ENCODE results near the gene APCDD1. TPM values are rescaled to one million over a fixed set of nuclear protein-coding genes. Genes with fewer than 3 reads are reported as not detected.
A peak's percentile ranks its signal among the peaks of the same experiment; 100 is the strongest.

Gene APCDD1
- total and polyA plus RNA-seq, 2 of the 8 experiments (the other 6 are each of a cell fraction or from before 2014, with no cell fraction given) = 2.6 to 3.6 TPM

DNA sequence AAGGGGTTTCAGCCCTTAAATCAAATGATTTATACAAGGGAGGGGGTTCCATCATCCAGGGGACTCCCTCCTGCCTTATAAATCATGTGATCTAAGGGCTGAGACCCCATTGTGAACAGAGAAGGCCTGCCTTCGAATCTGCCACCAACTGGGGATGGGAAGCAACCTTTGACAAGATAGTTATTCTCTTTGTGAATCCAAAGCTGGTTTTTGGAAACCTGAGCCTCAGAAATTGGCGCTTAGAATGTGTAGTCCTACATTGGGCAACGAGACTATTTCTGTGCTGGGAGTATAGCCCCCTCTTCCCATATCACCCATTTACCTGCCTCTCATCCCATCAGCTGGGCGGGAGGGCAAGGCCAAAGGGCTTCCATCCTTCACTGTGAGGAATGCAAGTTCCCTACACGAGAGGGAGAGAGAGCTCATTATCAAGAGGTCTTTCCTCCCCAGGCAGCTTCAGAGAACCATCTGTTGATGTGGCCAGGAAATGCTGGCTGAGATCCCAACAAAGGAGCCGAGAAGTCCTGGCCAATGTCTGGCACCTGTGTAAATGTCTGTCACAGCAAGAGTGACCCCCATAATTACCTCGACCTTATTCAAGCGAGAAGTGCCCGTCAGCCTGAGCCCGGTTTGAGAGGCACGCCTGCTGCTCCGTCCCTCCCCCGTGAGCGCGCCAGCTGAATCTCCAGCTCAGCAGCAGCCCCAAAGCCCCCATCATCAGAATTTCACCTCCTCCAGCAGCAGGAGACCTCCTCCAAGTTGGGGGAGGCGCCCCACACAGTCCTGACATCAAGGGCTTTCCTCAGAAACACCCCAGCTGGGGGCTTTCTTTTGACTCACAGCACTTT, 48.4 kb upstream of the APCDD1 start:
- Histone ChIP-seq H3K9me3 (ENCODE audit: insufficient read depth in 2 of 2, low read depth in 1 of 2, low read length in 1 of 2) (no peaks in the 10 kb centered on the region), H4K20me1 (replicated peaks in 1 of 2; ENCODE audit: control insufficient read depth in 1 of 2, insufficient read depth in 2 of 2, low read length in 2 of 2) (no peaks in the 10 kb centered on the region), H3K4me2 (ENCODE audit: insufficient read depth in 1 of 2, low read depth in 2 of 2, low read length in 2 of 2) (peak overlapping the region in 1 of 2 experiments; percentile 43; a peak in 1 of 4 replicates), H3K4me3 (ENCODE audit: extremely low read depth in 1 of 4, insufficient read depth in 2 of 4, low read depth in 3 of 4, low read length in 4 of 4) (no peak overlapping the region; a peak in 2 of 8 replicates), H3K56ac (replicated peaks; ENCODE audit: insufficient read length, low read depth, low read length) (no peak overlapping the region), H3K79me1 (ENCODE audit: low read depth, low read length) (no peaks in the 10 kb centered on the region), H3K4ac (replicated peaks; ENCODE audit: insufficient read length, low read depth, low read length) (no peak overlapping the region), H3K79me2 (ENCODE audit: control insufficient read depth in 1 of 2, insufficient read depth in 2 of 2, low read length in 2 of 2) (no peaks in the 10 kb centered on the region), H4K91ac (replicated peaks; ENCODE audit: insufficient read length, low read length) (no peak overlapping the region), H3K23me2 (ENCODE audit: low read depth, low read length) (no peaks in the 10 kb centered on the region), H3K18ac (ENCODE audit: extremely low read depth, low read length) (no peak overlapping the region), H3K14ac (ENCODE audit: insufficient read length) (no peak overlapping the region), H4K8ac (ENCODE audit: extremely low read depth, insufficient read depth, low read length) (no peak overlapping the region), H2BK120ac (replicated peaks; ENCODE audit: low read depth, low read length) (no peak overlapping the region), H2BK15ac (ENCODE audit: low read length) (no peak overlapping the region), H4K5ac (ENCODE audit: insufficient read length, low read depth, low read length) (no peak overlapping the region), H3K4me1 (replicated peaks in 1 of 4; ENCODE audit: control insufficient read depth in 3 of 4, insufficient read depth in 4 of 4, low read length in 3 of 4) (peaks cover 2 to 8% (median 5%) of the 10 kb centered on the region in 4 experiments; a peak in 5 of 7 replicates), H2BK20ac (ENCODE audit: low read length) (no peak overlapping the region), H3K23ac (ENCODE audit: insufficient read length) (no peak overlapping the region), H2BK12ac (ENCODE audit: low read depth, low read length) (0 out of 2 replicates have a peak overlapping the region, but pooled peaks have one; percentile 14), H3K27ac (ENCODE audit: low read depth, low read length) (no peak overlapping the region), H3K36me3 (ENCODE audit: control insufficient read depth in 2 of 4, insufficient read depth in 4 of 4, low read length in 3 of 4) (no peaks in the 10 kb centered on the region), H3K9ac (replicated peaks in 1 of 4; ENCODE audit: extremely low read depth in 1 of 4, low read depth in 3 of 4, low read length in 3 of 4) (no peak overlapping the region), H2AFZ (ENCODE audit: low read length) (0 out of 2 replicates have a peak overlapping the region, but pooled peaks have one; percentile 37), H2BK5ac (ENCODE audit: low read depth, low read length) (no peak overlapping the region), H2AK5ac (ENCODE audit: low read depth, low read length) (no peak overlapping the region), H3K27me3 (replicated peaks in 1 of 4; ENCODE audit: control insufficient read depth in 3 of 4, extremely low read depth in 1 of 4, insufficient read depth in 3 of 4, low read length in 3 of 4) (no peaks in the 10 kb centered on the region)
- ChIA-PET POLR2A (ENCODE audit: partially characterized antibody) (interaction anchor here (1.1 kb wide), 1 partner anchor 14 kb away, joined by 3 read pairs; no protein-coding TSS in a partner anchor), CTCF (ENCODE audit: partially characterized antibody) (interaction anchor here (1.6 kb wide), 1 partner anchor 12 kb away, joined by 3 read pairs; no protein-coding TSS in a partner anchor)
- FAIRE-seq = no peak
- no peak for DNase-seq (ENCODE audit: low read depth in 1 of 2, low spot score in 2 of 2)
- WGBS, 2 experiments (ENCODE audit: extremely low coverage in 1 of 2, insufficient coverage in 1 of 2, insufficient read length in 1 of 2, insufficient replicate concordance in 2 of 2, low coverage in 1 of 2, low lambda C conversion rate in 2 of 2, missing lambda C conversion rate in 1 of 2) = 81% methylated on average over 16 of the region's 16 CpGs; no CpG with 5 or more reads in 1 of the 2 experiments
- TF ChIP-seq NANOG (IDR thresholded peaks at IDR 0.05; ENCODE audit: insufficient read depth, low read depth, low read length, poor library complexity, severe bottlenecking) (peak; percentile 26), JUN (IDR thresholded peaks at IDR 0.05; ENCODE audit: low read depth, low read length) (no peak), CTCF (IDR thresholded peaks at IDR 0.05; ENCODE audit: control extremely low read depth in 1 of 3, insufficient read depth in 1 of 3, low read depth in 1 of 3, low read length in 3 of 3) (no peak)

Data from H1 (cell line).